Measurements from ENCODE around the gene ESRRB. TPM values are rescaled to one million over a fixed set of nuclear protein-coding genes. Genes with fewer than 3 reads are reported as not detected.

Gene ESRRB
- total RNA-seq, 1 experiment from 2014 or later: 0.04 TPM

DNA sequence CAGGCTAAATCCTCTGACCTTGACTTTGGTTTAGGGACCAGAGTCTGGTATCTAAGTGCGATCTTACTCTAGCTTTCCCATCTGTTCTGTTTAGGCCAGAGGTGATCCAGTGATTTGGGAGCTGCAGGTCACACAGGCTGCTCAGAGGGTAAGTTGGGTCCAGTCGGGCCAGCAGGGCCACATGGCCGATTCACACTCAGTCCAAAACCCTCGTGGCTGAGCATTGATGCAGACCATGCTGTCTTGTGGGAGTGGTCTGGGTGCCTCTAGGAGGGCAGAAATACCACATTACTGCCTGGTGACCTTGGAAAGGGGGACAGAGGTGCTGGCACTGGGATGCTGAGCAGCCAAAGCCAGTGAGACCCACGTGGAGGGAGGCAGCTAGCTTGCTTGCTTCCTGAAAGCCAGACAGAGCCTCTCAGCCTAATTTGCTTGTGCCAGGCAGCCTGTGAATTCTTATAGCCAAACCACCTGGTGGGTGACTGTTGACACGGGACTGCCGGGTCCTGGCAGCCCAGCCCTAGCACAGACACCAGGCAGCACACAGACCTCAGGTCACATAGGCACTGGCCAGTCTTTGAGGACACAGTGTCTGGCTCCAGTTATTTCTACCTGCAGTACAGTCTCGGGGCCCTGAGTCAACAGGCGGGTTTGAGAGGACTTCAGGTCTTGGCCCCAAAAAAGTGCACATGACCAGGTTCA, 31.7 kb downstream of the ESRRB start:
- DNase-seq (ENCODE audit: low spot score): no peak

DNA sequence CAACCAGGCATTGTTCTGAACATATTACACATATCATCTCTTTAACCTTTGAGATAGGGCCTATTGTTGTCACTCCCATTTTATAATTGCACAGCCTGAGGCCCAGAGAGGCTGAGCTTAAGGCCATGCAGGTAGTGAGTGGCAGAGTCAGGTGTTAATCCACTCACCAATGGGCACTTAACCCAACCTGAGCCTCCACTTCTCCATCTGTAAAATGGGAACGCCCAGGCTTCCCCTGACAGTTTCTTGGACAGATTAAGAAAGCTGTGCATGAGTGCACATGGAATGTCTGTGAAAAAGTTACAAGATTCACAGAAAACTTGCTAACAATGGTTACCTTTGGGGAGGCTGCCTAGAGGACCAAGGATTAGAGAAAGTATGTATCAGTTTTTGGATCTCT, 32.9 kb downstream of the ESRRB start:
- DNase-seq (ENCODE audit: low spot score): no peak

DNA sequence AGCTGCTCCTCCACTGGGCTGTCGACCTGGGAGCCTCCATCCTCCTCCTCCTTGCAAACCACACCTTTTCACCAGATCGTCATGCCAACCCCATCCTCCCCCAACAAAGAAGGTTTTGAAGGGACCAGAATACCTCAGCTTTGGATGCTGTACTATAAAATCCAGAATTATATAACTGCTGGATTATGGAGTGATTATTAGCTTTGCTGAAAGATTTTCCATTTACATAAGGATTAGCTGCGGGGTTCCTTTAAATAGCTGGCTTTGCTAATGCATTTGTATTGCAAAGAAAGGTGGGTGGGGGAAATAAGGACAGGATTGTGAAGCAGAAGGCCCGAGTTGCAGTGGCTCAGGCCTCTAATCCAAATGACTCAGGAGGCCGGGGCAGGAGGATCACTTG, 36.6 kb downstream of the ESRRB start:
- DNase-seq (ENCODE audit: low spot score): no peak

- DNase-seq (ENCODE audit: low spot score): no peak
Measured at GRCh38 chr14:76413106-76413961, 37.4 kb downstream of the ESRRB start.

- no peak for DNase-seq (ENCODE audit: low spot score)
Measured at GRCh38 chr14:76413962-76414600, 38.1 kb downstream of the ESRRB start.

GRCh38 chr14:76419399-76419798, 43.5 kb downstream of the ESRRB start:
- DNase-seq (ENCODE audit: low spot score): no peak

DNA sequence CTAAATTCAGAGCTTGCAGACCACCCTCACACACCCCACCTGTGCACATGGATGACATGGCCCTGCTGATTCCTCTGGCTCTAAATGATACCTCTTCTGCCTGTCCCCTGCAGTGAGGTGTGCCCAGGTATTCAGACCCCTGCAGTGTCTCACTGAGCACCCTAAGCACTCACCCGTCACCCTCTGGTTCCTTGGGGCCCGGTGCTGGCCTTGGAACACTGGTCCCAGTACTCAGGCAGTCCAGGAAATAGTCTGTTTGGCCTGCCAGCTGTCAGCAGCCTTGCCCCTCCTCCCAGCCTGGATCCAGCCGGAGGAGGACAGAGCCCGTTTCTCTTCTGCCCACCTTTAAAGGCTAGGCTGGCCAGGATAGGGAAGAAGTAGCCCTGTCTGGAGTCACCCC, 44.9 kb downstream of the ESRRB start:
- DNase-seq (ENCODE audit: low spot score): no peak

DNA sequence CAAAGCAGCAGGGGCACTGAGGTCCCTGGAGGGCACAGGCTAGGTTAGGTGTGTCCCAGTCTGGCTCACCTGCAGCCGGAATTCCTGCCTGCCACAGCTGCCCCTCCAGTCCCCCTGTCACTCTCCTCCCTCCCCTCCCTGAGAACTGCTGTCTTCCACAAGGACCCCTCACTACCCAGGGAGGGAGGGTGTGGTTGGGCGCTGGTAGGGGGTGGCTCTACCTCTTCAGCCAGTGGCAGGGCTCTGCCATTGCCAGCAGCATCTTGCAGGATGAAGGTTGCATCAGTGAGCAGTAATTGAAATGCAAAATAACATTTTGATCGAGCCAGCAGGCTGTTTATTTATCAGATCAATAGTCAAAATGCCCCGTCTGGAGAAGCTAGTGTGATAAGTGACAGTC, 45.7 kb downstream of the ESRRB start:
- no peak for DNase-seq (ENCODE audit: low spot score)

GRCh38 chr14:76422662-76423061, 46.7 kb downstream of the ESRRB start:
- DNase-seq (ENCODE audit: low spot score): no peak

DNA sequence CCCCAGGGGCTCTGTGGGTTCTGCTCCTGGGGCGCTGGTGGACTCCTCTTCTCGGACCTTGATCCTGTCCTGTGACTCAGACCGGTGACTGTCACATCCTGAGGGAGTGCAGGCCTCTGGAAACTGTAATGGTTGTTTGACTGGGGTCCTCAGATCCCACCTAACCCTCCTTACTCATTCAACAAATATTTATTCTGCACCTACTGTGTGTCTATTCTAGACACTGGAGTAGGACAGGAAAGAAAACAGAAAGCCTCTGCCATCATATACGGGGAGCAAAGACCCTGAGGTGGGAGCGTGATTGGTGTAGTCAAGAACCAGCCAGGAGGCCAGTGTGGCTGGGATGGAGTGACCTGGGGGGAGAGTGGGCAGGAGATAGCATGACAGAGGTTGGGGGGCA, 47.6 kb downstream of the ESRRB start:
- DNase-seq (ENCODE audit: low spot score): no peak

DNA sequence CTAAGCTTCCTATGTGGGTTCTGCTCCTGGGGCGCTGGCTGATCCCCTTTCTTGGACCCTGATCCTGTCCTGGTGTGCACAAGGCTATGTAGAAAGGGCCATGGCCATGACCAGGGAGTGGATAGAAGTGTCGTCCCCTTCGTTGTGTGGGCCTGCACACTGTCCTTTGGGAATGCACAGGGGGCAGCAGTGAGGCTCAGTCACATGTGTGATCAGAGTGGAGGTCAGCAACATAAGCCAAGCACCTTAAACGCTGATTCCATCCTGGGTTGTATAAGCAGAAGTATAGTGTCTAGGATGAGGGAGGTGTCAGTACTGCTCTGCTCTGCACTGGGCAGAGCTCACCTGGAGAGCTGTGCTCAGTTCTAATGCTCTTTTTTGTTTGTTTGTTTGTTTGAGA, 48.4 kb downstream of the ESRRB start:
- DNase-seq (ENCODE audit: low spot score): no peak

DNA sequence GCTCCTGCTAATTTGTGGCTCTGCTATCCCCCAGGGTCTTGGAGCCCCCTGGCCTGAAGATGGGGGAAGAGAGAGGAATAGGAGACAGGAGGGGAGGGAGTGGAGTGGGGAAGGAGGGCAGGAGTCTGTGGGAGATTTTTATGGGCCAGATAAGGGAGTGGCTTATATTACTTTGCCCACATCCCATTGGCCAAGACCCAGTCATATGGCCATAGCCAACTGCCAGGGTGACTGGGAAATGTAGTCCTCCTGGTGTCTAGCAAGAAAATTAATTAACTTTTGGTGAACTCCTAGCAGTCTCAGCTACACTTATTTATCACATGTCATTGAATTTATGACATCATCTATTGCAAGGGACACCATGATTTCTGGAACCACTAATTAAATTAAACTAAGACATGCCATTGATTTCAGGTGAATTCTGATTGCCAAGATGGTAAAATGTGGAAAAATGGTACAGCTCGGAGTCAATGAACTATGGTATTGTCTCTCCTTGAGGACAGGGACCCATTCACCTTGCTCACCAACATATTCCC, 50.3 kb downstream of the ESRRB start:
- no peak for DNase-seq (ENCODE audit: low spot score)

DNA sequence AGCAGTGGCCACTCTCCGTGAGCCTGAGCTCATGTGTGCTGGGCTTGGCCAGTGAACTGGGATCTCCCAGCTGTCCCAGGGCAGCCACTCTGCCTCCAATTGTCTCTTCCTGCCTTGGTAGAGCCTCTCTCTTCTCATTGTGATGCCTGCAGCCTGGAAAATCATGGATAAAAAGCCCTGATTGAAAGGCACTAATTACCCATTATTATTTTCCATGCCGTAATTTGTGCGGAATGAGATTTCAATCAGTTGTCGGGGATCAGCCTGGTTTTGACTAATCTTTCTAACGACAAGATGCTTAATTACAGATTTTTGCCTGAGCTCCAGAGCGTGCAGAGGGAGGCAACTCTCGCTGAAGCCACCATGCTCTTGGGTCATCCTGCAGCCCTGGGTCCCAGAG, 52.7 kb downstream of the ESRRB start:
- no peak for DNase-seq (ENCODE audit: low spot score)

DNA sequence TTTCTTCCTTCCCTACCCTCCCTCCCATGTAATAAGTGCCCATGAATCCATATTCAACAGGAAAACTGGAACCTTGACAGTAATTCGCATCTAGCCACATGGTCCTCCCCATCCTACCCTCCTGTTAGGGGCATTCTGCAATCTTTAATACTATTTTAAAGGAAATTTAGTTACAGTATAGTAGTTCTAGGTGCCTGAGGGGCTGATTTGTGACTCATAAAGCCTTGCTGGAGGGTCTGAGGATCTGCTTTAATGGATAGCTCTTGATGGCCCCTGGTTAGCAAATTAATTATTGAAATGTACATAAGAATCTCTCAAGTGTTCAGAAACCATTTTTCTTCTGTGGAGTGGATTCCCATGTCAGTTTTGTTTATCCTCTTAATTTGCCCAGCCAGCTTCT, 54.1 kb downstream of the ESRRB start:
- no peak for DNase-seq (ENCODE audit: low spot score)

DNA sequence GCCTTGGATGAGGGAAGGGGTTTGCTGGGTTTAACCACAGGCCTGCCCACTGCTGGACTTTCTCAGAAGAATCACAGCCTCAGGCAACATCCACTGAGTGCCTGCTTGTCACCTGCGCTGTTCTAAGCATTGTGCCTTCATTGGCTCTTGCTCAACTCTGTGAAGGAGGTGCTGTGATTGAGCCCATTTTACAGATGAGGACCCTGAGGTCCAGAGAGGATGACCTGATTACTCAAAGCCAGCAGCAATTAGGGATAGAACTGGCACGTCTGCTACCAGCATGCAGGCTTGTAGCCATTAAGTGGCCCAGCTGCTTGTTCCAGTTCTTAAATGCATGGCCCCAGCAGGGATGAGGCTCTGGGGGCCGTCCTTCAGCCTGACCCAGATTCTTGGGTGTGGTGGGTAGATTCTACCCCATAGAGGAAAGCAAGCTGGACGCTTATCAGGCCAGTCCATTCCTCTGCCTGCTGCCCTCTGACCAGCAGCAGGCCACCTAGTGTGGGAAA, 54.6 kb downstream of the ESRRB start:
- no peak for DNase-seq (ENCODE audit: low spot score)

- no peak for DNase-seq (ENCODE audit: low spot score)
Measured at GRCh38 chr14:76431538-76431937, 55.6 kb downstream of the ESRRB start.

- no peak for DNase-seq (ENCODE audit: low spot score)
Measured at GRCh38 chr14:76432827-76433752, 57.2 kb downstream of the ESRRB start.

GRCh38 chr14:76434220-76434619, 58.3 kb downstream of the ESRRB start:
- DNase-seq (ENCODE audit: low spot score): no peak

DNA sequence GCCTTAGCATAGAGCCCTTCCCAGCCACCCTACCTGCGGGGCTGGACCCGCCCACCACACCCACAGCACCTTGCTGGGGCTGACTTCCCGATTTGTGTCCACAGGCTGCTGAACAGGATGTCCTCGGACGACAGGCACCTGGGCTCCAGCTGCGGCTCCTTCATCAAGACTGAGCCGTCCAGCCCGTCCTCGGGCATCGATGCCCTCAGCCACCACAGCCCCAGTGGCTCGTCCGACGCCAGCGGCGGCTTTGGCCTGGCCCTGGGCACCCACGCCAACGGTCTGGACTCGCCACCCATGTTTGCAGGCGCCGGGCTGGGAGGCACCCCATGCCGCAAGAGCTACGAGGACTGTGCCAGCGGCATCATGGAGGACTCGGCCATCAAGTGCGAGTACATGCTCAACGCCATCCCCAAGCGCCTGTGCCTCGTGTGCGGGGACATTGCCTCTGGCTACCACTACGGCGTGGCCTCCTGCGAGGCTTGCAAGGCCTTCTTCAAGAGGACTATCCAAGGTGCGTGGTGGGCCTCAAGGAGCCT, 63.4 kb downstream of the ESRRB start:
- no peak for DNase-seq (ENCODE audit: low spot score)

- no peak for DNase-seq (ENCODE audit: low spot score)
Measured at GRCh38 chr14:76446486-76446885, 70.5 kb downstream of the ESRRB start.

DNA sequence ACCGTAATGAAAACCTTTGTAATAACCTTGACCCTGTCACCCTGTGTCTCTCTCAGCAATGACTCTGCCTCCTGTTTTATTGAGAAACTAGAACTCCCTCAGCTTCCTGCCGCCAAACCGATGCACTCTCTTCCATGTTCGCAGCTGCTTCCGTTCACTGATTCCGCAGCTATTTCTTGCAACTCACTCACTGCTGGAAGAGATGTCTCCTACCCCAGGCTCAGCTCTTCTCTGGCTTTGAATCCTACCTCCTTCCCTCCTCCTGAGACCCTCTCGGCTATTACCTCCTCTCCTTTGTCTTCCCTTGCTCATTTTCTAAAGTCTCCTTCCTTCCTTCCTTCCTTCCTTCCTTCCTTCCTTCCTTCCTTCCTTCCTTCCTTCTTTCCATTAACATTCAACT, 71.0 kb downstream of the ESRRB start:
- DNase-seq (ENCODE audit: low spot score): no peak
